ENCODE results near the gene TCAP.

- TF ChIP-seq CTCF (IDR thresholded peaks at IDR 0.05; ENCODE audit: low read length), result peak; percentile 79
- TF ChIP-seq EZH2 (IDR thresholded peaks at IDR 0.05; ENCODE audit: borderline replicate concordance, low read length), result no peak
These were observed 3.1 kb downstream of the TCAP start, which contains the start of gene PNMT for GRCh38 chr17:39667945-39668924.

All from OCI-LY1 (cell line).